ENCODE data around the gene GOLGA1. TPM values are rescaled to one million over a fixed set of nuclear protein-coding genes. Genes with fewer than 3 reads are reported as not detected.
A peak's percentile ranks its signal among the peaks of the same experiment; 100 is the strongest.

GOLGA1 gene
- total and polyA plus RNA-seq, 9 of the 15 experiments (the other 6 are each of a cell fraction or from before 2014, with no cell fraction given), result 2.9 to 15.9 (median 8.5) TPM

GRCh38 chr9:124940894-124941678, at the start of gene GOLGA1 (continued):
- no peak for TF ChIP-seq CHAMP1 (IDR thresholded peaks at IDR 0.05)
- TF ChIP-seq ZNF217 (CRISPR knock-in tag; IDR thresholded peaks at IDR 0.05), result no peak
- TF ChIP-seq ATF1 (CRISPR knock-in tag; IDR thresholded peaks at IDR 0.05), result peak; percentile 93
- TF ChIP-seq ATF1 (tag; IDR thresholded peaks at IDR 0.05), result peak; percentile 98
- no peak for TF ChIP-seq KLF16 (IDR thresholded peaks at IDR 0.05)
- no peak for TF ChIP-seq ZNF174 (CRISPR knock-in tag; IDR thresholded peaks at IDR 0.05)
- no peak for TF ChIP-seq ZNF655 (CRISPR knock-in tag; IDR thresholded peaks at IDR 0.05)
- peak in 1 of 2 experiments; percentile 80; a peak in 2 of 4 replicates for TF ChIP-seq ZNF639 (CRISPR knock-in tag; conservative IDR thresholded peaks at IDR 0.05 in 1 of 2, IDR thresholded peaks at IDR 0.05 in 1 of 2)
- TF ChIP-seq TRIM25 (IDR thresholded peaks at IDR 0.05; ENCODE audit: borderline replicate concordance), result no peak
- TF ChIP-seq MAZ (CRISPR knock-in tag; conservative IDR thresholded peaks at IDR 0.05 in 1 of 2, IDR thresholded peaks at IDR 0.05 in 1 of 2), result peak; percentile 98 to 99
- TF ChIP-seq ZNF830 (CRISPR knock-in tag; IDR thresholded peaks at IDR 0.05), result no peak
- no peak for TF ChIP-seq KHSRP (IDR thresholded peaks at IDR 0.05)
- TF ChIP-seq ZBTB12 (CRISPR knock-in tag; IDR thresholded peaks at IDR 0.05), result peak; percentile 96
- peak; percentile 74 for TF ChIP-seq CTBP1 (IDR thresholded peaks at IDR 0.05; ENCODE audit: borderline replicate concordance)
- no peak for TF ChIP-seq ZNF316 (IDR thresholded peaks at IDR 0.05)
- TF ChIP-seq CTCF (IDR thresholded peaks at IDR 0.05 in 2 of 3, conservative IDR thresholded peaks at IDR 0.05 in 1 of 3; ENCODE audit: insufficient read depth in 2 of 3, low read depth in 1 of 3, low read length in 3 of 3), result no peak
- peak; percentile 94 for TF ChIP-seq POLR2AphosphoS5 (IDR thresholded peaks at IDR 0.05; ENCODE audit: control insufficient read depth, insufficient read depth, low read depth, low read length)
